ENCODE results near the gene NHS.
"Not testable (repeated sequence)": the region's sequence is repeated elsewhere in the genome, so short reads cannot be mapped to it uniquely, and the experiment has no call there.

Gene NHS

GRCh38 chrX:17409566-17410290 lies 34.7 kb downstream of the NHS start:
- no peak for DNase-seq

DNA sequence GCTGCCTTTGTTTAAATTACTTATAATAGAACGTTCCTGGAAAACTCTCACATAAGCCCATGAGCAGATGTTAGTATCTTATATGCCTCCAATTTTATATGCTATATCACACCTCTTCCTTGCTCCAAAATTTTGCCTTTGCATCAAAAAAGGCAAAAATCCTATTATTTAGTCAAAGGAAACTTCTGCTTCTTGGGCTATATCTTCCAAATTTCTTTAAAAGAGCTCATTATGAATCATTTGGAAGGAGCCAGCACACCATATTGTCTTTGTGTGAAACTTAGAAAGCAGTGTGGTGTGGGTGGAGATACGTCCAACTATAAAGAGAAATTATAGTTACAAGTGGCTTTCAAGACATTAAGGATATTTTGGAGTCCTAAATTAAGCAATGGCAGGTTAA lies 35.7 kb downstream of the NHS start:
- no peak for DNase-seq

DNA sequence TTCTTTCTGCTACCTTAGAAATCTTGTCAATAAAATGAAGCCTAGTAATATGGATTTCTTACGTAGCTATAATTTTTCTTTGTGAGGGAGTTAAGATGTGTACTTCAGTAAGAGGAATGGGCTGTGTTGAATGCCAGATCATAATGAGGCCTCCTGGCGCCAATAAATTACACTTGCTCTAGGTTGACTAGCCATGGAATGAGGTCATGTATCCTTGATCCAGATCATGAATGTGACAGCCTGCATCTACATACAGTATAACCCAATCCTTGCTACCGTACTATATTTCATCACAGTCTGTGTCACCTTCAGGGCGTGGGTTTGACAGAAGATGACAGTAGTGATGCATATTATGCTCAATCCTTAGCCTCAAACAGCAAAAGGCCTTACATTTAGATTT lies 36.2 kb downstream of the NHS start:
- DNase-seq = no peak

DNA sequence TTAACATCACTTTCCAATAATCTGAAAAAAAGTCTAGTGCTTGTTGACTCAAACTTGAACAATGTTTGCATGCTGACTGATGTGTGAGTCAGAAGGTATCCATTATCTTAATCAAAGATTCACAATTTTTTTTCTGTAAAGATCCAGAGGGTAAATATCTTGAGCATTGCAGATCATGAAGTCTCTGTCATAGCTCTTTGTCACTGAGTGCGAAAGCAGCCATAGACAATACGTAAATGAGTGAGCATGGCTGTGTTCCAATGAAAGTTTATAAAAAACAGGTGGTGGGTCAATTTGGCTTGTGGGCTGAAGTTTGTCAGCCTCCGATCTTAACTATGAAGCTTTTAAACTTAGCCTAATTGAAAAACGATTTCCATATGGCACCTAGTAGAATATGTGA lies 37.7 kb downstream of the NHS start:
- no peak for DNase-seq

GRCh38 chrX:17413228-17413627 lies 38.2 kb downstream of the NHS start:
- no peak for DNase-seq

DNA sequence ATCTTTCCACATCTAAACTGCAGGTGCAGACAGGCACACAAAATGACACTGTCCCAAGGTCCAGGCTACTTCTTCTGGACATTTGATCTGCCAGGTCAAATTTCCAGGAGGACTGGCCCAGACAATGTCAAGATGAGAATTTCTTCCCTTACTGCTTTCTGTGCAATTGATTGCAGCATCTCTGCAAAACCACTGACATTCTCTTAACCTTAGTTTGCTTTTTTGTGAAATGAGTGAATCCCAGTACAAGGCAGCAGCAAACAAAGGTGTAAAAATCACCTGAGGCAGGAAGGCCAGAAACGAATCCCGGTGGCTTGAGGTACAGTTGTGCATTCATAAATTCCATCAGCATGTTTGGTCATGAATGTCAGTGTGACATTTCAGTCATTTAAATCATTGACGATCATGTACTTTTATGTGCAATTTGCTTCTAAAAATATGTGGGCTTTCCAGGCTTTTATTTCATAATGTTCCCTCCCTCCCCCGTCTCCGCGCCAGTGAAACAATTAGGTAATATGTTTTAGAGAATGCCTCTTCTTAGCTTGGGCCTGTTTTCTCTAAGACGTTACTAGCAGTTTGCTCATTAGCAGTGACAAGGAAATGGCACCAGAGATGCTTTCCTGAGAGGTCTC lies 39.1 kb downstream of the NHS start:
- no peak for DNase-seq

DNA sequence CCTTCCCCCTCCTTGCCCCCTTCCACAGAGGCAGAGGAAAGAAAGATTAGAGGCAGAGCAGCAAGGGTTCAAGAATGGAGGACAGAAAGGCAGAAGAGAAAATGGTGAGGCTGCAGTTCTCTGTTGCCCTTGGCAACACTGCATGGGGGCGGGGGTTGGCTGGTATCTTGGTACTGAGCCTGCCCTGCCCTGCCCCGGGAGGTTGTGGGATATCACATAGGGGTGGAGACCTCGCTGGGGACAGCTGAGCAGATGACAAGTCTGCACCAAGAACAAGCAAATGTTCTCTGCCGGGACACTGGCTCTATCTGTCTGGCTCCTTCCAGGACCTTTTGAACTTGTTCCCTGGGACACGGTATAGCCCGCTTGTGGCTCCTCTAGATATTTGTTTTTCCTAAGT lies 39.8 kb downstream of the NHS start:
- DNase-seq = no peak

- DNase-seq = no peak
Observed at GRCh38 chrX:17415242-17415810, 40.3 kb downstream of the NHS start.

- no peak for DNase-seq
Observed at GRCh38 chrX:17417372-17417771, 42.4 kb downstream of the NHS start.

DNA sequence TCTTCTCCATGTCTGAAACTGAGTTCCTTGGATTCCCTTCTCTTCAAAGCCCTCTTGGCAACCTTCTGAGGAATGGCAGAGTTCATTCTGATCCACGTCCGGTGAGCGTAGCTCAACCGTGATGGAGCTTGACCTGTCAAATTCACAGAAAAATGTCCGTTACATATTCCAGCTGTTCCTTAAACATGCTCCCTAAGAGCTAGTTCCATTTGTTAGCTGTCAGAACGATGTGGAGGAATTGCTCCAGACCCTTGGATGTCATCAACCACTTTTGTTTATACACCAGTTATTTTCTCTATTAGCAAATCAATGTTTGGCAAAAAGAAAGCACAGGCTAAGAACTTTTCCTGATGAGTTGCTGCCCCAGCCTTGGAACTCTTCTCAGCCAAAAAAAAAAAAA lies 50.1 kb downstream of the NHS start:
- DNase-seq = no peak

DNA sequence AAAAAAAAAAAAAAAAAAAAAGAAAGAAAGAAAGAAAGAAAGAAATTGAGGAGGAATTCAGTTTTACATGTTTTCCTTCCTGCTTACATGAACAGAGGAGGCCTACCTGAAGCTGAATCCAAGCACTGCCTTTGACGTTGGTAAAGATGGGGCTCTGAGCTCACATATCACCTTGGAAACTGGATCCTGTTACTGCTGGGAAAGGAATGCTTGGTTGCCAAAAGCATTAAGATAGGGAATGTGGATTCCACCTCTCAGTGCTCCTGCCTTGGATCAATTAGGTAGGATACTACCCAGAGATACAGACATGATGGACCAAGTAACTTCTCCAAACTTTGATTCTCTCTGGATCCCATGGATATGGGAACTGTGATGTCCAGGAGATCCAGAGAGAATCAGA lies 50.6 kb downstream of the NHS start:
- DNase-seq = no peak

GRCh38 chrX:17431171-17431570 lies 56.2 kb downstream of the NHS start:
- DNase-seq = no peak

GRCh38 chrX:17432158-17432557 lies 57.2 kb downstream of the NHS start:
- DNase-seq = no peak

DNA sequence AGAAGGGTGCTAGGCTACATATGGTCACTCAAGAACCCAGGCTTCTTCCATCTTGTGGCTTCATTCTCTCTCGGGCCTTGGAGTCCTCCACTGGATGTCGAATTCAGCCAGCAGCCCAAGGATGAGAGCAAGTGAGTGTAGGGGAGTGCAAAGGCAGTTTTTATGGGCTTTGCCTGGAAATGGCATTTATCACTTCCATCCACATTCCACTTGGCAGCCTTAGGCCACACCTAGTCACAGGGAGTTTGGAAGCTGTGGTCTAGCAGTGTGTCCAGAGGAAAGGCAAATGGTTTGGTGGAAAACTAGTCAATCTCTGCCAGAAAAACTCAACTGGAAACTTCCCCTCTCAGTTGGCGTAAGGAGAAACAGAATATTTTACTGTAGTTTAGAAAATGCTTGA lies 59.0 kb downstream of the NHS start:
- no peak for DNase-seq

GRCh38 chrX:17435476-17435875 lies 60.5 kb downstream of the NHS start:
- DNase-seq = no peak

GRCh38 chrX:17438221-17438620 lies 63.2 kb downstream of the NHS start:
- DNase-seq = no peak

- DNase-seq = no peak
Observed at GRCh38 chrX:17440258-17440657, 65.3 kb downstream of the NHS start.

DNA sequence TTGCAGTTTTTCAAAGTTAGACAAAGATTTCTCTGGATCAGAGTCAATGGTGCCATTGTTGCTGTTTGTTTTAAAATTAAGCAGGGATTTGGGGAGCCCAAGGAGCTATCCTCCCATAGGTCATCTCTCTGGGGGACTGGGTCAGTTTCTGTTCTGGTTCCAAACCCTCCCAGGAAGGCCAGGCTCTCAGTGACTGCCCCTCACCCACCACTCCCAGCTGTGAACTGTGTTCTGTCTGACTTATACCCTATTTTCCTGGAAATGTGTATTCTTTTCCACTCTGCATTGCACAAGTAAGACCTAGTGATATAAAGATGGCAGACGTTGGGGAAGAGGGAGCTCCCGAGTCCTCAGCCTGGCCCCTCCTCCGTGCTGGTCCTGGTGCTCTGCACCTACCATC lies 65.8 kb downstream of the NHS start:
- no peak for DNase-seq

GRCh38 chrX:17441965-17442364 lies 67.0 kb downstream of the NHS start:
- DNase-seq = no peak

DNA sequence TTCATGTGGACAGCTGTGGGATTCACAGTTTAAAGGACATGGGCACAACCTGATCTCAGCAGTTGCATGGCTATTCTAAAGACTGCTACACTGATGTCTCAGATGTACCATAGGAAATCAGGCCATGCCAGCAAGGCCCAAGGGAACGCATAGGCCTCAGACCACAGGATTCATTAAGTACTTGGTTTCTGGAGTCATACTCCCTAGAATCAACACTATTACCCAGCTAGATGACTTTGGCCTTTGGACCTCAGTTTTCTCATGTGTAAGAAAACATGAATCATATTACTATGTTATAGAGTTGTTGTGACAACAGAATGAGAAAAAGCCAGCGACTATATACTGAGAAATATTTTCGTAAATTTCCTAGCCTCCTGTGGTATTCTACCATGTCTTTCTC lies 67.9 kb downstream of the NHS start:
- no peak for DNase-seq

DNA sequence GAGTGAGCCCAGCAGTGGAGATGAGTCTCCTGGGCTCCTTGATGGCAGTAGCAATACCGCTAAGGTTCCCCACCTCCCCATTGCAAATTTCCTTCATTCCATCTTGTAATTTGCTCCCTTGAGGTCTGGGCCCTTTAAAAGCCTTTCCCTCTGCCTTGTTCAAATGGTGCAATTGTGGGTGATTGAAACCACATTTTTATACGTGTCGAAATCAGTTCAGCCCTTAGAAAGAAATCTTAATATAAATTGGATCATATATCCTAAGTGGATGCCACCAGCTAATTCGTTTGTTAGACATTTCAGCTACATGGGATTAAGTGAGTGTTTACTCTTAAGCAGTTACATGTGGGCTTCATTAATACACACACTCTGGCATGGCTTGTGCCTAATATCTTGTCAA lies 68.6 kb downstream of the NHS start:
- no peak for DNase-seq

GRCh38 chrX:17446269-17446668 lies 71.3 kb downstream of the NHS start:
- not testable (repeated sequence) for DNase-seq

GRCh38 chrX:17448188-17448587 lies 73.2 kb downstream of the NHS start:
- DNase-seq = no peak

DNA sequence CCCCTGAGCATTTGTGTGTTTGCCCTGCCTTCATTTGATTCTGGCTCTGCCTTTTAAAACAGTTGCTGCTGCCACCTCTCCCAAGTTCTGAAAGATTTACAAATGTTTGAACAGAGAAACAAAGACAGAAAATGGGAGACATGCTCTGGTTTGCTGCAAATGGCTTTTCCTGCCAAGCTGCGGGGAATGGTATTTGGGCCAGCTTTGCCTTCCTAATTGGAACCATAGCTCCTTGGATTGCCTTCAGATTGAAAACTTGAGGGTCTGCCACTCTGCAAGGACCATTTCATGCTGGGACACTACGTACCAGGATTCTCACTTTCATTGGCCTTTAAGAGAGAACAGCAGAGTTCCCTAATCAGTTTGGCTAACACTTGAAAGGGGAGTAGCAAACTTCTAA lies 74.9 kb downstream of the NHS start:
- DNase-seq = no peak

DNA sequence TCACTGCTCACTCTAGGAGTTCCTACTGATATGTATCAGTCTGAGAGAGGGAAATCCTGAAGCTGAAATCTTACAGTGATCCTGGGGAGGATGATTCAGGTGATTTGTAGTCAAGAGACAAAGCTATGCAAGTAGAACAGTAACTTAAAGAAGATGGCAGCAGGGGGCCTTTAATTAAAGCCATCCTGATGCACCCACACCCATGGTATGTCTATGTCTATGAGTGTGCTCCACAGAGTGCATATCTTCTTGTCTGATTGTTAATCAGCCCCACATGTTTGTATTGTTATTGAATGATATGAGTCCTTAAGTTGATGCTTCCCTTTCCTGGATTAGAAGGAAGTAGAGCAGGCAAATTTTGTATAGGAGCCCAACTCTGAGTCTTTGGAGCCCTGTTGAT lies 78.8 kb downstream of the NHS start:
- no peak for DNase-seq
